ENCODE results near the gene WNT11.
"Not testable (repeated sequence)": the region's sequence is repeated elsewhere in the genome, so short reads cannot be mapped to it uniquely, and the experiment has no call there.

The WNT11 gene

DNA sequence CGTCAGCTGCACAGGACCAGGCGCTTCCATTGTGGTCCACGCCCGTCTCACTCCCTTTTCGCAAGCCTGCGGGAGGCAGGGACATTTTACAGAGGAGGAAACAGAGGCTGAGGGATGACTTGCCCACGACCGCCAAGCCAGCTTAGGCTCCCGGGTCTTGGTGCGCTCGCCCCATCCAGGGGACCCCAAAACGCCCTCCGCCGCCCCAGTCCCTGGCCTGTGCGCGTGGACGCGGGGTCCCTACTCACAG lies 300 bp downstream of the WNT11 start:
- H3K9ac ChIP-seq (ENCODE audit: insufficient read length): no peak overlapping the region
- no peaks in the 10 kb centered on the region for H3K36me3 ChIP-seq (ENCODE audit: insufficient read depth, low read length)
- peak overlapping the region; percentile 69 for H3K4me3 ChIP-seq
- no peaks in the 10 kb centered on the region for H3K9me3 ChIP-seq (ENCODE audit: low read depth, low read length)
- no peak for DNase-seq (ENCODE audit: low read depth, low spot score)
- TF ChIP-seq FOXP2 (optimal IDR thresholded peaks at IDR 0.05; ENCODE audit: control extremely low read depth, extremely low read length, insufficient read depth) (no peak), POLR2AphosphoS5 (IDR thresholded peaks at IDR 0.05; ENCODE audit: borderline replicate concordance, low read depth, low read length) (no peak), EZH2 (IDR thresholded peaks at IDR 0.05) (no peak)
- H3K27ac ChIP-seq: no peak overlapping the region

DNA sequence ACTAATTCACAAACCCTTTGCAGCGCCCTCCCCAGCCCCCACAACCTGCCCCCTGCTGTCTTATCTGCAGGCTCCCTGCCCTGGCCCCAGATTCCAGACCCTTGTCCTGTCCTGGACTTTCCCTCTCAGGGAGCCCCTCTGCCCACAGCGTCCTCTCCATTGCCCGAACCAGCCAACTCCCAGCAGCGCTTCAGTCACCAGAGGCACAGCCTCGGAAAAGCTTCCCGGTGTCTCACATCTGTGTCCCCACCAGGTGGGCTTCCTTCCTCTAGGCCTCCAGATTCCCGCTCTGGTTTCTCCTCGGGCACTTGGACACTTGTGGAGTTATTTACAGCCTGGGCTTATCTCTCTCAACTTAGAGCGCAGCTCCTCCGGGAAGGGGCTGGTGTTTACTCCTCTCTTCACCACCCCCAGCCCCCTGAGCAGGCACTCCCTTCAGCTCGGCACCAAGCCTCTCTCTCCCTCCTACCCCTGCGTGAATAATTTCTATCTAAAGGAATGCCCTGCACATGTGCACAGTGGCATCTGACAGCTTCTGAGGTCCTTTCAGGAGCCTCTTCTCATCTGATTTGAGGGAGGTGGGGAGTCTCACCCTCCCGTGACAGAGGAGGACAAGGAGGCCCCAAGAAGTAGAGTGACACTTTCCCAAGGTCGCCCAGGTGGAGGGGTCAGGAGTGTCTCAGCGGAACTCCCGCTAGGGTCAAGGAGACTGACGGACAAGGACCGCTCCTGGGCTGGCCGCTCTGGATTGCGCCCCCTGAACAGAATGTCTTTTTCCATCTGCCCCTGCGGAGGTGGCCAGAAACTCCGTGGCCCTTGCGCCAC lies 838 bp downstream of the WNT11 start:
- no peaks in the 10 kb centered on the region for H3K9me3 ChIP-seq (ENCODE audit: low read depth, low read length)
- DNase-seq (ENCODE audit: low read depth, low spot score): peak; percentile 12
- H3K36me3 ChIP-seq (ENCODE audit: insufficient read depth, low read length): no peaks in the 10 kb centered on the region
- no peak overlapping the region for H3K27ac ChIP-seq
- TF ChIP-seq EZH2 (IDR thresholded peaks at IDR 0.05) (no peak), FOXP2 (optimal IDR thresholded peaks at IDR 0.05; ENCODE audit: control extremely low read depth, extremely low read length, insufficient read depth) (peak; percentile 7), POLR2AphosphoS5 (IDR thresholded peaks at IDR 0.05; ENCODE audit: borderline replicate concordance, low read depth, low read length) (no peak)
- no peak overlapping the region for H3K9ac ChIP-seq (ENCODE audit: insufficient read length)
- peak overlapping the region; percentile 69 for H3K4me3 ChIP-seq

DNA sequence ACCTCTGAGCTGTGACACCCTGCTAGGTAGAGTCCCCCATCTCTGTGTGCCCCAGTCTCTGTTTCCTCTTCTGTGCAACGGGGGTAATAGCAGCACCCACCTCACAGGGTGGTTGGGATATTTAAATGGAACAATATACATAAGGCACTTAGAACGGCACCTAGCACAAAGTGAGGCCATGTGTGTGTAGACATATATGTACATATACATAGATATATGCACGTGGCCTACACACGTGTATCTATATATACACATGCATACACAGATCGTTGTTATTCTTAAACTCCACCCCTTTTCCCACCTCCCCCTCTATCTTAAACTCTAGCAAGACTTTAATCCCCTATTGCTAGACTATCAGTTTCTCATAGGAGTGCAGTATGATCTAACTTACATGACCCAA lies 2.4 kb downstream of the WNT11 start:
- Histone ChIP-seq H3K4me3 (no peak overlapping the region), H3K9me3 (ENCODE audit: low read depth, low read length) (no peaks in the 10 kb centered on the region), H3K27ac (no peak overlapping the region), H3K36me3 (ENCODE audit: insufficient read depth, low read length) (no peaks in the 10 kb centered on the region), H3K9ac (ENCODE audit: insufficient read length) (no peak overlapping the region)
- no peak for TF ChIP-seq EZH2 (IDR thresholded peaks at IDR 0.05)
- no peak for TF ChIP-seq FOXP2 (optimal IDR thresholded peaks at IDR 0.05; ENCODE audit: control extremely low read depth, extremely low read length, insufficient read depth)
- no peak for TF ChIP-seq POLR2AphosphoS5 (IDR thresholded peaks at IDR 0.05; ENCODE audit: borderline replicate concordance, low read depth, low read length)
- no peak for DNase-seq (ENCODE audit: low read depth, low spot score)

GRCh38 chr11:76203131-76203925 lies 3.0 kb downstream of the WNT11 start:
- TF ChIP-seq EZH2 (IDR thresholded peaks at IDR 0.05) (no peak), POLR2AphosphoS5 (IDR thresholded peaks at IDR 0.05; ENCODE audit: borderline replicate concordance, low read depth, low read length) (no peak), FOXP2 (optimal IDR thresholded peaks at IDR 0.05; ENCODE audit: control extremely low read depth, extremely low read length, insufficient read depth) (no peak)
- H3K27ac ChIP-seq: no peak overlapping the region
- no peak overlapping the region for H3K4me3 ChIP-seq
- no peak for DNase-seq (ENCODE audit: low read depth, low spot score)
- no peak overlapping the region for H3K9ac ChIP-seq (ENCODE audit: insufficient read length)
- H3K36me3 ChIP-seq (ENCODE audit: insufficient read depth, low read length): no peaks in the 10 kb centered on the region
- H3K9me3 ChIP-seq (ENCODE audit: low read depth, low read length): no peaks in the 10 kb centered on the region

- H3K27ac ChIP-seq: no peak overlapping the region
- H3K9ac ChIP-seq (ENCODE audit: insufficient read length): no peak overlapping the region
- no peaks in the 10 kb centered on the region for H3K9me3 ChIP-seq (ENCODE audit: low read depth, low read length)
- TF ChIP-seq FOXP2 (optimal IDR thresholded peaks at IDR 0.05; ENCODE audit: control extremely low read depth, extremely low read length, insufficient read depth) (no peak), EZH2 (IDR thresholded peaks at IDR 0.05) (no peak), POLR2AphosphoS5 (IDR thresholded peaks at IDR 0.05; ENCODE audit: borderline replicate concordance, low read depth, low read length) (no peak)
- DNase-seq (ENCODE audit: low read depth, low spot score): no peak
- H3K36me3 ChIP-seq (ENCODE audit: insufficient read depth, low read length): no peaks in the 10 kb centered on the region
- H3K4me3 ChIP-seq: no peak overlapping the region
Observed at GRCh38 chr11:76201672-76202412, 4.5 kb downstream of the WNT11 start.

DNA sequence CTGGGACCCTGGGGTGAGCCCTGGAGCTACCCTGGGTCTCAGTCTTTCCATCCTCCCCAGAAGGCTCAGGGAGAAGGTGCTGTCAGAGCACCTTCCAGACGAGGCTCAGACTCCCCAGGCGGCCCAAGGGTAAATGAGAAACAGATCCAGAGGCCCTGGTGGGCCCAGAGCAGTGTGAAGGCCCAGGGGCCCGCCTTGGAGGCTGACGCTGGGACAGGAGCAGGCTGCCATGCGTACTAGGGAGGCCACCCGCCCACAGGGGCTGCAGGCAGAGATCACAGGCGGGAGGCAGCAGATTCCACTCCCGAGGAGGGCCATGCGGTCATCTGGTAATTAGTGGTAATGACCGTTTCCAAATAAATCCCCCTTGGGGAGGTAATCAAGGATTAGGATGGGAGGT lies 5.2 kb downstream of the WNT11 start:
- H3K9ac ChIP-seq (ENCODE audit: insufficient read length): no peak overlapping the region
- H3K4me3 ChIP-seq: no peak overlapping the region
- no peaks in the 10 kb centered on the region for H3K9me3 ChIP-seq (ENCODE audit: low read depth, low read length)
- H3K27ac ChIP-seq: no peak overlapping the region
- no peak for DNase-seq (ENCODE audit: low read depth, low spot score)
- H3K36me3 ChIP-seq (ENCODE audit: insufficient read depth, low read length): no peaks in the 10 kb centered on the region
- no peak for TF ChIP-seq FOXP2 (optimal IDR thresholded peaks at IDR 0.05; ENCODE audit: control extremely low read depth, extremely low read length, insufficient read depth)
- no peak for TF ChIP-seq POLR2AphosphoS5 (IDR thresholded peaks at IDR 0.05; ENCODE audit: borderline replicate concordance, low read depth, low read length)
- TF ChIP-seq EZH2 (IDR thresholded peaks at IDR 0.05): no peak

DNA sequence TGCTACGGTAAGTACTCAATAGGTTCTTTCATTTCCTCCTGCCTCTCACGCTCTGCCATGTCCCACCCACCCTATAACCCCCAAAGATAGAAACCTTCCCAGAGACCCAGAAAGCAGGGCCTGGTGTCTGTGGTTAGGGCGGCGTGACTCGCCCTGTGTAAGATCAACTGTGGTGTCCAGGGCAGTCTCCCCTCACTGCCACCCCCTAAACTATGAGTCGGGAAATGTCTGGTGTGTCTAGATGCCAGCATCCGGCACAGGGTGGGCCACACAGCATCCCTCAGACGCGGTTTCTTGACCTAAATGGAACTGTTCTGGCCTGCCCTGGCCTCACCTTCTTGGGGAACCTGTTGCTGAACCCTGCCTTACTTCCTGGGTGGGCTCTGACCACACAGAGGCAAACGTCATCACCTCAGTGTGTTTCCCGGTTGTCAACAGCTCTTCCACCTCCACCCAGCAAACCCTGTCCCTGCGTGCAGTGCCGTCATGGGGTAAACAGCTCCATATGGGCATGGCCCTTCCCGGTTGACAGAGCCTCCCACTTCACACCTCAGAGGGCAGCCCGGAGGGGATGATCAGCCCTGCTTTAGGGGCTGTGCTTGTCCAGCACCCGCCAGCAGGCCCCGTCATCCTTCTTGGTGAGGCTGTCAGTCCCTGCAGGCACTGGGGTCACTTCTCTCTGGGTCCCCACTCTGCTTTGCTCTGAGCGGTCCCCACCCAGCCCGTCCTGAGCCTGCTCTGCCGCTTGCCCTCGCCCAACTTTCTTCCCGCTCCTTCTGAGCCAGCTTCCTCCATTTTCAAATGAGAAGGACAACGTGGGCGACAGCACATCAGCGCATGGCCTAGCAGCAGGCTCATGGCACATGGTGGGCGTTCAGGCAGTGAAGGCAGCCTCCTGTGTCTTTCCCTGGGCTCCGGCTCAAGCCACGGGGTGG lies 6.0 kb downstream of the WNT11 start:
- H3K36me3 ChIP-seq (ENCODE audit: insufficient read depth, low read length): no peaks in the 10 kb centered on the region
- TF ChIP-seq EZH2 (IDR thresholded peaks at IDR 0.05) (no peak), POLR2AphosphoS5 (IDR thresholded peaks at IDR 0.05; ENCODE audit: borderline replicate concordance, low read depth, low read length) (no peak), FOXP2 (optimal IDR thresholded peaks at IDR 0.05; ENCODE audit: control extremely low read depth, extremely low read length, insufficient read depth) (no peak)
- no peak overlapping the region for H3K27ac ChIP-seq

GRCh38 chr11:76198691-76199090 lies 7.6 kb downstream of the WNT11 start:
- not testable (repeated sequence) for H3K9me3 ChIP-seq (ENCODE audit: low read depth, low read length); H3K27ac ChIP-seq; DNase-seq (ENCODE audit: low read depth, low spot score); H3K9ac ChIP-seq (ENCODE audit: insufficient read length); H3K36me3 ChIP-seq (ENCODE audit: insufficient read depth, low read length); H3K4me3 ChIP-seq

More for the DNA sequence above, 6.0 kb downstream of the WNT11 start:
- no peak for DNase-seq (ENCODE audit: low read depth, low spot score)
- Histone ChIP-seq H3K9ac (ENCODE audit: insufficient read length) (no peak overlapping the region), H3K4me3 (no peak overlapping the region), H3K9me3 (ENCODE audit: low read depth, low read length) (no peaks in the 10 kb centered on the region)

Measured in SK-N-MC (cell line).